PC-9 (cell line): Measurements from ENCODE around the gene METTL2B.

ENCODE experiments used
- EZH2 ChIP-seq: fragments of 200-600 bp; sonication (generic); IDR thresholded peaks from 2 replicates; pipeline ENCODE4 v1.8.0; 2017; ENCODE audit warnings: antibody characterized with exemption, low read depth
- TF ChIP-seq, protein P1 (sequence below): fragments of 200-600 bp; sonication (generic); conservative IDR thresholded peaks from 2 replicates; pipeline ENCODE4 v1.6.1; 2017; ENCODE audit warnings: mixed run types, antibody characterized with exemption, mild to moderate bottlenecking, moderate library complexity

DNA sequence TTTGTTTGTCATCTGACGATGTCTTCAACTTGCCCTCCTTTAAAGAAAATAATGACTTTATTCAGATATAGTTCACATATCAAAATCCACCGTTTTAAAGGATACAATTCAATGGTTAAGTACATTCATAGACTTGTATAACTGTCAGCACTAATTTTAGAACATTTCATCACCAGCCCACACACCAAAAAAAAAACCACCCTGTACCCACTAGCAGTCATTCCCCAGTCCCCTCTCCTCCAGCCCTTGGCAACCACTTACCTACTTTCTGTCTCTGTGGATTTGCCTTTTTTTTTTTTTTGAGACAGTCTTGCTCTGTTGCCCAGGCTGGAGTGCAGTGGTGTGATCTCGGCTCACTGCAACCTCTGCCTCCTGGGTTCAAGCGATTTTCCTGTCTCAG lies 26.1 kb upstream of the METTL2B start:
- TF ChIP-seq, protein P1, sequence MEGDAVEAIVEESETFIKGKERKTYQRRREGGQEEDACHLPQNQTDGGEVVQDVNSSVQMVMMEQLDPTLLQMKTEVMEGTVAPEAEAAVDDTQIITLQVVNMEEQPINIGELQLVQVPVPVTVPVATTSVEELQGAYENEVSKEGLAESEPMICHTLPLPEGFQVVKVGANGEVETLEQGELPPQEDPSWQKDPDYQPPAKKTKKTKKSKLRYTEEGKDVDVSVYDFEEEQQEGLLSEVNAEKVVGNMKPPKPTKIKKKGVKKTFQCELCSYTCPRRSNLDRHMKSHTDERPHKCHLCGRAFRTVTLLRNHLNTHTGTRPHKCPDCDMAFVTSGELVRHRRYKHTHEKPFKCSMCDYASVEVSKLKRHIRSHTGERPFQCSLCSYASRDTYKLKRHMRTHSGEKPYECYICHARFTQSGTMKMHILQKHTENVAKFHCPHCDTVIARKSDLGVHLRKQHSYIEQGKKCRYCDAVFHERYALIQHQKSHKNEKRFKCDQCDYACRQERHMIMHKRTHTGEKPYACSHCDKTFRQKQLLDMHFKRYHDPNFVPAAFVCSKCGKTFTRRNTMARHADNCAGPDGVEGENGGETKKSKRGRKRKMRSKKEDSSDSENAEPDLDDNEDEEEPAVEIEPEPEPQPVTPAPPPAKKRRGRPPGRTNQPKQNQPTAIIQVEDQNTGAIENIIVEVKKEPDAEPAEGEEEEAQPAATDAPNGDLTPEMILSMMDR = no peak
- TF ChIP-seq EZH2 = no peak
